Ammon's horn (tissue), 1 donor: ENCODE measurements around the gene DTNB.
"Not testable (repeated sequence)": the region's sequence is repeated elsewhere in the genome, so short reads cannot be mapped to it uniquely, and the experiment has no call there.

Experiments used
- DNase-seq: peaks from one replicate; pipeline ENCODE4 v3.0.0-alpha.2; 2016; ENCODE audit warnings: low spot score

DTNB gene

GRCh38 chr2:25418944-25419677 is 254.3 kb downstream of the DTNB start:
- no peak for DNase-seq

- DNase-seq = no peak
Measured at GRCh38 chr2:25417715-25418369, 255.5 kb downstream of the DTNB start.

- no peak for DNase-seq
Measured at GRCh38 chr2:25416674-25417073, 256.7 kb downstream of the DTNB start.

- DNase-seq = no peak
Measured at GRCh38 chr2:25414781-25415180, 258.6 kb downstream of the DTNB start.

- not testable (repeated sequence) for DNase-seq
Measured at GRCh38 chr2:25413409-25413808, 260.0 kb downstream of the DTNB start.

DNA sequence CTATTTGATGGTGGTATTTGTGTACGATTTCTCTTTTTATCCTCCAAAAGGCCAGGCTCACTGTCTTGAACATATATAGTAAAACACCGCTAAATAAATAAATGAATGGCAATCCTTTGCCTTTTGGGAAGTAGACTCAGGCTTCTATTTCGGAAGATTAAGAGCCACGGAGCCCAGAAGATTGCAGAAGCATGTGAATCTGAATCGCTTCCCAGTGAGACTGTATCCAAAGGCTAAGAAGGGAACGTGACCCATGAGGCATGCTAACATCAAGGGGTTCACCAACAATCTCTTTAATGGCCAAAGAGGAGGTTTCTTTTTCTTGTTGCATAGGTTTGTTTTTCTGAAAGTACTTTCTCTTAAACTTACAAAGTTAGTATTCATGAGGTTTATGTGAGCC is 261.6 kb downstream of the DTNB start:
- no peak for DNase-seq

GRCh38 chr2:25411281-25411680 is 262.1 kb downstream of the DTNB start:
- DNase-seq = no peak

DNA sequence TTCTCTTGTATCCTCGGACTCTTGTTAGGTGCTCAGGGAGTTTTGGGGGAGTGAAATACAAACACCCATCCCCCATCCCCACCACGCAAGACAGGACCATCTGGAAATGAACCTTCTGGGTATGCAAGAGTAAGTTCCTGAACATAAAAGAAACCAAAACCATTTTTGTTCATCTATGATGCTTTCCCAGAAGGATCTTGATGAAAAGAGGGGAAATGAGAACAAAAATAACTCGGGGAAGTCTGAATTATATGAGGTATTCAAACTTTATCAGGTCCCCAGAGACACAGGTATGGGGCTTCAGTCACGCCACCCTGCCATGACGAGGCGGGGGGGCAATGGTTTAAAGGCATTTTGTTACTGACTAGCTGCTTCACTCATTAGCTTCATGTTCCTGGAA is 263.0 kb downstream of the DTNB start:
- no peak for DNase-seq

- no peak for DNase-seq
Measured at GRCh38 chr2:25409468-25409867, 263.9 kb downstream of the DTNB start.

GRCh38 chr2:25409044-25409443 is 264.3 kb downstream of the DTNB start:
- DNase-seq = no peak

GRCh38 chr2:25405611-25406295 is 267.6 kb downstream of the DTNB start:
- no peak for DNase-seq

DNA sequence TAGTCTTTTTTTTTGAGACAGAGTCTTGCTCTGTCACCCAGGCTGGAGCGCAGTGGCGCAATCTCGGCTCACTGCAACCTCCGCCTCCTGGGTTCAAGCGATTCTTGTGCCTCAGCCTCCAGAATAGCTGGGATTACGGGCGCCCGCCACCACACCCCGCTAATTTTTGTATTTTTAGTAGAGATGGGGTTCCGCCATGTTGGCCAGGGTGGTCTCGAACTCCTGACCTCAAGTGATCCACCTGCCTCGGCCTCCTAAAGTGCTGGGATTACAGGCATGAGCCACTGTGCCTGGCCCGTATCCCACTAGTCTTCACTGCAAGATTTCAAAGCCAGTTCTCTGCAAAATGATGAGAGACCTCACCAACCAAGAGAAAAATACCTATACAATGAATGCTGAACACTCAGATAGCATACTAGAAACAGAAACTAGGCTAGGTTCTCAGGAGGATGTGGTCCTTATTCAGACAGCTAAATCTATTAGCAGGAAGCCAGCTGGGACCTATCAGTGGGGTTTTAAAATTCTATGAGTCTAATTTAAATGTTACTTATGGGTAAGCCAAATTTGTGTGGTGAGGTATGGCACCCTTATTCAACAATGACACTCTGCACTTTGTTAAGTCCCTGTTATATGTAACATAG is 270.1 kb downstream of the DTNB start:
- not testable (repeated sequence) for DNase-seq

GRCh38 chr2:25402477-25402876 is 270.9 kb downstream of the DTNB start:
- DNase-seq = no peak

- DNase-seq = peak; percentile 18
Measured at GRCh38 chr2:25401307-25402026, 271.9 kb downstream of the DTNB start.

DNA sequence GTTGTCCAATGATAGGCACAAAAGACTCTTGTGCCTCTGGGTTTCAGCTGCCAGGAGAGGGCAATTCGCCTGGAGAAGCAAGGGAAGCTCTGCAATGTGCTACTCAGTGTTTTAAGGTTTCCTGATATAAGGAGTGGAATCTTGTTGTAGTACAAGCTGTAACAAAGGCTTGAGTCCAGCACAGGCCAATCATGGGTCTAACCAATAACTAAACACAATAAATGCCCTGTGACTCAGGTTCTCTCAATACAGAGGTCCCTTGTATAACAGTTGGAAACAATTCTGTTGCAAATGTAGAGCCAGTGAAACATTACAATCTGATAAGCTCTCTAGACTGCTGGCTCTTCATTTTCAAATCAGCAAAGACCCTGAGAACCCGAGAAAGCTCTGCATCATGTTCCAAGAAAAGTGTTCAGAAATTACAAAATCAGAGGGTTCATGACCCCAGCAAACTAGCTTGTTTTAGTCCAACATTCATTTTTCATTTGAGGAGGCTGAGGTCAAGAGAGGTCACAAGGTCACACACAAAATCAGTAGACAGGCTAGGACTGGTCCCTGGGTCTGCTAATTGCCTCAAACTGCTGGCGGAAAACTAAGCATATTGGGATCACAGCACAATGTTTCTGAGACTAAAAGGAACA is 272.7 kb downstream of the DTNB start:
- no peak for DNase-seq

DNA sequence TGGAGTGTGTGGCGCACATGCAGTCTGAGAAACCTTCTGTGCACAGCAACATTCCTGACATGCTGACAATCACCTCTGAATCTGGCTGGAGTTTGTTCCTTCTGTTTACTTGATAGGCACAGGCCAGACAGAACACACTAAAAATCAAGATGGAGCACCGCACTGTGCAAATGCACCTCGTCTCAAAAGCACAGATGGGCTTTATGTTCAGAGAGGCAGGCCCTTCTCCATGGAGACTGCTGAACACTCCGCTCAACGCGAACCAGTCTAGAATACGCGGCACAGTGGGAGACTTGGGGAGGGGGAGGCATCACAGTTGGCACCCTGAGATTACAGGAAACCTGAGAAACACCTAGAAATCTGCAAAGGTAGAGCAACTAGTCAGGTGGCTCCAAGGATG is 273.2 kb downstream of the DTNB start:
- DNase-seq = no peak

DNA sequence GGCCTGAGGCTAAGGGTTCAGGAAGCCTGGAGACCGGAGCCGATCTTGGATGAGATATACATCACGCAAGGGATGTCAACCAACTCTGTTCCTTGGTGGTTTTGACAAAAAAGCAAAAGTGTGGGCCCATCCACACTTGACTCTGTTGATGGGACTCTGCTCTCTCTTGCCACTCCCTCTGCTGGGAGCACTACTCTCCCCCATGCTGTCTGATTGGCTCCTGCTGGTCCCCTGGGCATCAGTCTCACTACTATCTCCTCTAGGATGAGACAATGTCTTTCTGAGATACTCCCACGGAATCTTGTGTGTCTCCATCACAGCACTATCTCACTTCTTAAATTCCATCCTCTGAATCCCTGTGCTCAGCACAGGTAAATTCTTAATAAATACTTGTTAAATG is 274.8 kb downstream of the DTNB start:
- no peak for DNase-seq

DNA sequence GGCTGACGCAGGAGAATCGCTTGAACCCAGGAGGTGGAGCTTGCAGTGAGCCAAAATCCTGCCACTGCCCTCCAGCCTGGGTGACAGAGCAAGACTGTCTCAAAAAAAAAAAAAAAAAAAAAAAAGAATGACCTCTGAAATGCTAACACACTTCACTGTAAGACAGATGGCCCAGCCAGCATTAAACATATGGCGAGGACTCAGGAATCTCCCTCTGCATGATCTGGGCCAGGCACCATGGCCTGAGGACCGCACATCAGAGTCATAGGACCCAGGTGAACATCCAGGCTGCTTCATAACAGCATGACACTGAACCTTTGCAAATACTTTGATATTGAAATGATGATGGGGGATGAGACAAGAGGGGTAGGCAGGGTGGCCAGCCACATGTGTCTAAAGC is 275.6 kb downstream of the DTNB start:
- DNase-seq = no peak

DNA sequence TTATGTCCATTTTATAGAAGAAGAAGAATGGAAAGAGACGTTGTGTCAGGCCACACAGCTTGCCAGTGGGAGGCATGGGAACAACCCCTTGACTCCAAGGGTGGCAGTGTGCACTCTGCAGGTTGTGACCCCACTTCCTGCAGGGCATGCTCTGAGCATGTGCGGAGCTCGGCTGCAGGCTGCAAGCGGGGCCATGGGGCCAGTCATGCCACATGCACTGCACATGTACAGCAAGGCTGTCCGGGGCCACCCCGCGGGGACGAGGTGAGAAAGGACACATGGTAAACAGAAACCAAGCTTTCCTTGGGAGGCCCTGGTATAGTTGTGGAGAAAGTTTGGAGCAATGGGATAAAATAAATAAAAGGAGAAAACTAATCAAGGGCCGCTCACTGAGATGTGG is 284.2 kb downstream of the DTNB start:
- no peak for DNase-seq

DNA sequence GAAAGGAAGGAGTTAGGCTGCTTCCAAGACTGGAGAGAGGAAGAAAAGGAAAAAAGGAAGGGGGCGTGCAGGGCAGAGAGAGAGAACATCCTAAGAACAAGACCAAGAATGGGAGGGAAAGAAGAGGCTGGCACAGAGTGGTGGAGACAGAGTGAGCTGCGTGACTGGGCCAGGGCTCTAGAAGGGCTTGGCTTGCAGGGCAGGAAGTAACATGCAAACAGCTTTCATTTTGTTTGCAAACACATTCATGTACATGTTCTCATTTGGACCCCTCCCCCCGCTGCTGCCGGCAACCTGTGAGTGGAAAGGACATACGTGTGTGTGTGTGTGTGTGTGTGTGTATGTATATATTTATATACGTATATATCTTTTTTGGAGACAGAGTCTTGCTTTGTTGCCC is 284.9 kb downstream of the DTNB start:
- no peak for DNase-seq

GRCh38 chr2:25387876-25388449 is 285.4 kb downstream of the DTNB start:
- DNase-seq = no peak
